HG03039 (cell line): ENCODE data around the gene B3GLCT.

Experiments used
- ATAC-seq: cut with Tn5 transposase; IDR thresholded peaks from one replicate; pipeline ENCODE4 v1.9.1; 2021; ENCODE audit warnings: mild to moderate bottlenecking, moderate library complexity; ENCODE audit not compliant: unreplicated experiment

Gene B3GLCT

GRCh38 chr13:31221057-31221456, 21.3 kb downstream of the B3GLCT start:
- no peak for ATAC-seq

- ATAC-seq, result no peak
Measured at GRCh38 chr13:31223215-31223614, 23.4 kb downstream of the B3GLCT start.

GRCh38 chr13:31223640-31224039, 23.9 kb downstream of the B3GLCT start:
- ATAC-seq, result no peak

- ATAC-seq, result no peak
Measured at GRCh38 chr13:31224174-31224669, 24.4 kb downstream of the B3GLCT start.

- ATAC-seq, result no peak
Measured at GRCh38 chr13:31224963-31225559, 25.3 kb downstream of the B3GLCT start.

- ATAC-seq, result no peak
Measured at GRCh38 chr13:31225998-31226675, 26.4 kb downstream of the B3GLCT start.

GRCh38 chr13:31227063-31227462, 27.3 kb downstream of the B3GLCT start:
- ATAC-seq, result no peak

- ATAC-seq, result no peak
Measured at GRCh38 chr13:31227870-31228269, 28.1 kb downstream of the B3GLCT start.

GRCh38 chr13:31234729-31235128, 35.0 kb downstream of the B3GLCT start:
- no peak for ATAC-seq

- no peak for ATAC-seq
Measured at GRCh38 chr13:31236211-31236786, 36.5 kb downstream of the B3GLCT start.

GRCh38 chr13:31240921-31241320, 41.1 kb downstream of the B3GLCT start:
- ATAC-seq, result no peak

GRCh38 chr13:31242367-31242766, 42.6 kb downstream of the B3GLCT start:
- no peak for ATAC-seq

GRCh38 chr13:31242916-31243315, 43.1 kb downstream of the B3GLCT start:
- no peak for ATAC-seq

GRCh38 chr13:31245598-31246373, 46.0 kb downstream of the B3GLCT start:
- ATAC-seq, result no peak

- no peak for ATAC-seq
Measured at GRCh38 chr13:31246918-31247317, 47.1 kb downstream of the B3GLCT start.

GRCh38 chr13:31248361-31248760, 48.6 kb downstream of the B3GLCT start:
- ATAC-seq, result no peak

- no peak for ATAC-seq
Measured at GRCh38 chr13:31248965-31249539, 49.3 kb downstream of the B3GLCT start.

GRCh38 chr13:31250435-31250834, 50.7 kb downstream of the B3GLCT start:
- no peak for ATAC-seq

- ATAC-seq, result no peak
Measured at GRCh38 chr13:31261241-31261640, 61.5 kb downstream of the B3GLCT start.

- ATAC-seq, result no peak
Measured at GRCh38 chr13:31263346-31263745, 63.6 kb downstream of the B3GLCT start.

- no peak for ATAC-seq
Measured at GRCh38 chr13:31264151-31264550, 64.4 kb downstream of the B3GLCT start.
